HS-5 (cell line): ENCODE measurements around the gene SLC40A1.

Source experiments
- DNase-seq: peaks from one replicate; pipeline ENCODE4 v3.0.0-alpha.2; 2012; ENCODE audit warnings: low read depth

Gene SLC40A1

GRCh38 chr2:189540551-189540950 lies 40.0 kb downstream of the SLC40A1 start:
- DNase-seq: no peak

DNA sequence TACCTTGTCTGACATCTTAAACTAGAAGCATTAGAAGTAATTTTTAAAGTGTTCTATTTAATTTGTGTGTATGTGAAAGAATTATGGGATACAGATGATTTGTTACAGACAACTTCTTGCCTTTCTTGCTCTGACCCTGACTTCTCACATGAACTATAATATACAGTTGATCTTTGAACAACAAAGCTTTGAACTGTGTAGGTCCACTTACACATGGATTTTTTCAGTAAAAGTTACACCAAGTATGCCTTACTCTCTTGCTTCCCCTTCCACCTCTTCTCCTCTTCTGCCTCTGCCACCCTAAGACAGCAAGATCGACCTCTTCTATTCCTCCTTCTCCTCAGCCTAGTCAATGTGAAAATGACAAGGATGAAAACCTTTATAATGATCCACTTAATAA lies 42.2 kb downstream of the SLC40A1 start:
- DNase-seq: no peak

- no peak for DNase-seq
These were observed 43.8 kb downstream of the SLC40A1 start for GRCh38 chr2:189536830-189537229.

GRCh38 chr2:189534854-189535832 lies 45.4 kb downstream of the SLC40A1 start:
- peak; percentile 42 for DNase-seq

DNA sequence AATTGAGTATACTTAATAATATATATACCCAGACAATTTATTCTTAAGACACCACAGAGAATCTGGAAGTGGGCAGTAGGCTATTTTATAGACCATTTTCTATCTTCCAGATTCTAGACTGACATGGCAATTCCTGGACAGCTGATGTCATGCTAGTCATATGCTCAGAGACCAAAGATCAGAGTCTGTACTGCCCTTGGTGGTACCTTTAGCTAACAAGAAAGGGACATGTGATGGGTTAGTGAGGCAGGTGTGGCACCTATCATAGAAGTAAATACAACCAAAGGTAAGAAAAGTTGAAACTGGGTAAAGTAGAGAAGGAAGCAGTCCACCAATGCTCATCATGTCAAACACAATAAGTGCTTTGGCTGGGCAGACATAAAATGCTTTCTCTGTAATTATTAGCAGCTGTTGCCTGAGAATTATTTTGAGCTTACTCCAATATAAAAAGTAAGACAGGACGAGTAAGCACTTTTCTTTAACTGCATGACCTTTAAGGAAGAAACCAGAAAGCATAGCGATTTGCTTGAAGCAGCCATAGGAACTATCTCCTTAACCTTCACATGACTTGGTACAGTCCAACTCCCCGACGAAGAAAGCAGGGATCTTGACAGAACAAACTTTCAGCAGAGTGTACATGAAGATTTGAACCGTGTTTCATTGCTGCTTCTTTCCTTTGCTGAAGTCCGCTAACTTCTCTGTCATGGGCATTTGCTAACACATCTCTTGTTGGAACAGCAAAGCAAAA lies 47.1 kb downstream of the SLC40A1 start:
- no peak for DNase-seq

- DNase-seq: no peak
These were observed 49.5 kb downstream of the SLC40A1 start for GRCh38 chr2:189530965-189531637.

DNA sequence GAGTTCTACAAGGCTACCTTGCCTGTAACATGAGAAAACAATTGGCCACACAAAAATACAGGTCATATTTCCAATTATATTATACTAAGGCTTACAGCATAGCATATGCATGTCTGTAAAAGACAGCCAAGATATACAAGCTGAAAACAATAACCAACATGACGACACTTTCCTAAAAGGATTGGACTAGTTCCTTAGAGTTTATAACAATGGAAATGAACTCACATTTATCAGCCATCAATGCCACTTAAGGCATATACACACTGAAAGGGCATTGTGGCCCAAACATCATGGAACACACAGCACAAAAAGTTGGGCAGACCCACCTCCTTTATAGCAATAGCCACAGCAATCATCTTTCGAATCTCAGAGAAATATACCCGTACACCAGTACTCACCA lies 52.0 kb downstream of the SLC40A1 start:
- DNase-seq: no peak

GRCh38 chr2:189527812-189528592 lies 52.6 kb downstream of the SLC40A1 start:
- no peak for DNase-seq

DNA sequence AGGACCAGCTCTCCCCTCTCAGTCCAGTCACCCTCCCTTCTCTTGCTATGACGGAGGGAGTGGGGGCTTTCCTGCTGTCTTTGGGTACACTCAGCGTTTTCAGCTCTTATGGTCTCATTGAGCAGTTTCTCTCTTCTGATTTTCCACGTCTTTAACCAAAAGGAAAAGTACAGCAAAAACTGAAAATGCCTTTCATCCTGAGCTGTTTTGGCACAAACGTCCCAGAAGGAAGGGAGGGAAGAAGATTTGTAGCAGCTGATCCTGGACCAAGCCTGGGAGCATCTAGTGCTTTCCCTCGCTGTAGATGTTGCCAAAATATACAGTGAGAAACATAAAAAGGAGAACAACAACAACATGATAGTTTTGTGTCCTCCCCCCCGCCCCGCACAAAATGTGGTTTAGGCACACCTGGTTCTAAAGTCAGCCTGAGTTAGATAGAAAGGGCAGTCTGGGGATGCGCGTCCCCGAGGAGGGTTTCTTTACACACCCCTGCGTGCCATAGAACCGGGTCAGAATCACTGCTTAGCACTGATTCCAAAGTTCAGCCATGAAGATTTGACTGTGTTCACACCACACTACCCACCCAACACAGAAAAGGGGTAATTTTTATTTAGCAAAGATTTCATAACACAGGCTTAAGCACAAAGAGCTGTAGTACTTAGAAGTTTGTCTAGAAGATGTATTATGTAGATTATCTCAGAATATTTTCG lies 53.4 kb downstream of the SLC40A1 start:
- DNase-seq: no peak

- no peak for DNase-seq
These were observed 54.3 kb downstream of the SLC40A1 start for GRCh38 chr2:189526241-189526640.

DNA sequence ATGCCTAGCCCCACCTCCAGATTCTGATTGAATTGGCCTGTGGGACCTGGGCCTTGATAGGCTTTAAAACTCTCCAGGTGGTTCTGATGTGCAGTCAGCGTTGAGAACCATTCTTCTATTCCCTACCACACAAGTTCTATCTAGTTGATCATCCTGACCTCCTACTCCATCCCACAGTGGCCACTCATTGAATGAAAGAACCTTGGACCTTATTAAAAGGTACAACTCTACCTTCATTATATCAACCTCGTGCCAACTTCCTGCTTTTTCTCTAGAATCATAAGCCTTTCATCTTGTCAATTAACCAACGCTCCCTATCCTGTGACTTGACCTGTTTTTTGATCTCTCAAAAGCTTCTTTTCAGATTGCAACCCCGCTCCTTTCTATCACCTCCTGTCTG lies 55.8 kb downstream of the SLC40A1 start:
- DNase-seq: no peak

DNA sequence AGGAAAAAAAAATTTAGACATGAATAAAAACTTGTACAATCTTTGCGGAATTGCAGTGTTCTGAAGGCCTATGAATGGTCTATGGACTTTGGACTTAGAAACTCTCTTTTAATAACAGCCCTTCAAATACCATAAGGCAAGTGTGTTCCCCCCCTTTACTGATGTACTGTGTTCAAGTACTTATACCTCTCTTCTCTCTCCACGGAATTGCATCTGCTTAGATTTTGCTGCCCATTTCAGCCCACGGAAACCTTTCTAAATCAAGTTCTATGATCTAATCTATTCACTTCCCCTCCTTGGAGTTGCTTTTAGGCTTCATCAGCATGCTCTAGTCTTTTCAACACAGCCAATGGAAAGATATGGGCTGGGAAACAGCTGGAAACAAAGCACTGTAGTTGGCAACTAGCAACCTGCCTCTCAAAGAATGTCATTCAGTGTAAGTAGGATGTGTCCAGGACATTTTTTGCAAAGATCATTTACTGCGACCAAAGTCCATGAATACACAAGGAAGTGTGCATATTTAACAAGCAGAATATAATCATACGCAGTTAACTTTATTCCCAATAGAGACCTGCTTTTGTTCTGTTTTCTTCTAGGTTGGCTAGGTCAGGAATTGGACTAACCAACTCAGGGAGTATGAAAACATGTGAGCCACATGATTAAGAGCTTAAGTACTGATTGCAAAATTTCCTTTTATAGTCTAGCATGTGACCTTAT lies 58.0 kb downstream of the SLC40A1 start:
- DNase-seq: no peak

DNA sequence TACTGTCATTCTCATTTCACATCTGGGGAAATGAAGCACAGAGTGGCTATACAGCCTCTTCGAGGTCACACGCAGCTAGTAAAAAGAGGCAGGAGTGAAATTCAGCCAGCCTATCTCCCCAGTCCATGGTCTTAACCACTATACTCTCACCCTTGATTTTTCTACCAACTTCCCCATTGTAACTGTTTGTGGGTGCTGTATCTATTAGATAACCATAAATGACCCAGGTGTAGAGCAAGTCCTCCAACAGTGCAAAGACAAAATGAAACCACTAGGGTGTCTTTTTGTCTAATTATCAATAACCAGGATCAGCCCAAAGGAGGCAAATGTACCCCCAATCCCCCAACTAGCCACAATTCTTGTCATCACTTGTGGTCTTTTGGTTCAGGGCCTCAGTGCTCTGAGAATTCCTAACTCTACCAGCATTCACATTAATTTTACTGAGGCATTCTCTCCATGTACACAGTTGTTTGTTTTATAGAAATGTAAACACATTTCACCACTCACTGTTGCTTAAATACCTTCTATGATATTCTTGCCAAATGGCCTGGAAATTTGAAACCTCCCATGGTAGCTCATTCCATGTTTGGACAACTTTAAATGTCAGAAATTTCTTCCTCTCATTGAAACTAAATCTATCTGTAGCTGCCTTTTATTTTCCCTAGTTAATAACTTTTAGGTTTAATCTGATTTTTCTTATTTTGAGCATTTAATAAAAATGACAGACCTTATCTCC lies 58.7 kb downstream of the SLC40A1 start:
- no peak for DNase-seq

GRCh38 chr2:189519631-189520387 lies 60.8 kb downstream of the SLC40A1 start:
- DNase-seq: no peak

- no peak for DNase-seq
These were observed 62.6 kb downstream of the SLC40A1 start for GRCh38 chr2:189517847-189518535.

- no peak for DNase-seq
These were observed 64.0 kb downstream of the SLC40A1 start for GRCh38 chr2:189516546-189516945.

- DNase-seq: no peak
These were observed 65.3 kb downstream of the SLC40A1 start for GRCh38 chr2:189515264-189515663.

- DNase-seq: no peak
These were observed 66.5 kb downstream of the SLC40A1 start for GRCh38 chr2:189514104-189514503.
